Activated naive CD4-positive, alpha-beta T cell treated with anti-CD3 and anti-CD28 coated beads, Interleukin-2, amount 50 U/mL, for 24 hours (primary cell): Measurements from ENCODE around the gene VPS54.
"Not testable (repeated sequence)": the region's sequence is repeated elsewhere in the genome, so short reads cannot be mapped to it uniquely, and the experiment has no call there.

ENCODE experiments used
- H3K27ac Mint-ChIP-seq: one replicate; pipeline ENCODE4 v1.8.0; 2021; ENCODE audit warnings: mild to moderate bottlenecking, mixed read lengths
- H3K27me3 Mint-ChIP-seq: one replicate; pipeline ENCODE4 v1.8.0; 2021; ENCODE audit warnings: mixed read lengths
- H3K36me3 Mint-ChIP-seq: one replicate; pipeline ENCODE4 v1.8.0; 2021; ENCODE audit warnings: mixed read lengths
- H3K4me1 Mint-ChIP-seq: one replicate; pipeline ENCODE4 v1.8.0; 2021; ENCODE audit warnings: mixed read lengths
- H3K4me3 Mint-ChIP-seq: one replicate; pipeline ENCODE4 v1.8.0; 2021; ENCODE audit warnings: mild to moderate bottlenecking, mixed read lengths
- H3K9me3 Mint-ChIP-seq: one replicate; pipeline ENCODE4 v1.8.0; 2021; ENCODE audit warnings: mixed read lengths

The VPS54 gene

DNA sequence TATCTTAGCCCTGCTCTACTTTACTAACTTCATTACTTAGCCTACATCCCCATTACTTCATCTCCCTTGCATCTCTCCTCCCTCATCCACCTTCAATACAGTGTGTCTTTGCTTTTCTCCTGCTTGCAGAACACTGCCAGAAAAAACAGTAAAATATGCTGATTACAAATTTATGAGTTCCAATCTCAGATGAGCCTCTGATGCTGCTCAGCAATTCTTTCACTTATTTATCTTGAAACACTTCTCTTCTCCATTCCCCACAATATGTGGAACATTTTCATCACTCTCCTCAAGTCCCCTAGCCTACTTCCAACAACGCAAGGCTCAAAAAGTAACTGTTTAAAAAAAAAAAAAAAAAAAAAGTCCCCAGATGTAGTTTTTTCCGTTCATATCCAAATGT, 7.1 kb downstream of the VPS54 start:
- peaks cover 21% of the 10 kb centered on the region for H3K36me3 Mint-ChIP-seq
- H3K4me1 Mint-ChIP-seq, result peaks cover 70% of the 10 kb centered on the region
- peak overlapping the region; percentile 1 for H3K4me3 Mint-ChIP-seq
- no peaks in the 10 kb centered on the region for H3K27me3 Mint-ChIP-seq
- H3K27ac Mint-ChIP-seq, result peak overlapping the region; percentile 48
- H3K9me3 Mint-ChIP-seq, result no peaks in the 10 kb centered on the region

- Mint-ChIP-seq H3K4me1 (peaks cover 52% of the 10 kb centered on the region), H3K27ac (no peak overlapping the region), H3K27me3 (no peaks in the 10 kb centered on the region), H3K4me3 (no peak overlapping the region), H3K36me3 (peaks cover 26% of the 10 kb centered on the region), H3K9me3 (no peaks in the 10 kb centered on the region)
Observed at GRCh38 chr2:64008434-64009009, 10.7 kb downstream of the VPS54 start.

GRCh38 chr2:64007924-64008323, 11.3 kb downstream of the VPS54 start:
- Mint-ChIP-seq H3K36me3 (peaks cover 26% of the 10 kb centered on the region), H3K4me3 (no peak overlapping the region), H3K4me1 (peaks cover 54% of the 10 kb centered on the region), H3K9me3 (no peaks in the 10 kb centered on the region), H3K27ac (no peak overlapping the region), H3K27me3 (no peaks in the 10 kb centered on the region)

DNA sequence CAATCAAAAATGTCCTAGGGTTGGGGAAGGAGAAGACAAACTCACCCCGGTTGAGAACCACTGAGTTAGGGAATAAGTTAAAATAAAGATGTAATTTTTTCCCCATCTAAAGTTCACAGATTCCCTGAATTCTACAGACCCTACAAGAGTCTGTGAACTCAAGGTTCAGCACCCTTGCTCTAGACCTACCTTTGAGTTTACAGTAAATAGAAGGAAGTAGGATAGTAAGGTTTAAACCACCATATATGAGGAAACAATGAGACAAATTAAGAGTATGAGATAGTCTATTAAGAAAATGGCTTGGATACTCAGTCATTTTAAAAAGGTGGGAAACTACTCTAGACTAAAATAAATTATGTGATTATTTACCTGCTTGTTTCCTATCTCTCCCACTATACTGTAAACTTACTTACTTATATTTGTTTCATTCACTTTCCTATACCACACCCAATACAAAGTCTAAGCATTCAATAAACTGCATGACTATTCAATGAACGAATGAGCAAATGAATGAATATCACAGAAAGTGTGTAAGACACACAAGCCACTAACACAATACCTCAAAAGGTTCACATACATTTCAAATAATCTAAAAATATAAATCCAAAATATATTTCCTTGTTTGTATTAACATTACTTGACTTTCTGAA, 13.4 kb downstream of the VPS54 start:
- H3K4me3 Mint-ChIP-seq, result no peak overlapping the region
- peaks cover 25% of the 10 kb centered on the region for H3K36me3 Mint-ChIP-seq
- H3K4me1 Mint-ChIP-seq, result peaks cover 42% of the 10 kb centered on the region
- H3K27ac Mint-ChIP-seq, result no peak overlapping the region
- no peaks in the 10 kb centered on the region for H3K9me3 Mint-ChIP-seq
- H3K27me3 Mint-ChIP-seq, result no peaks in the 10 kb centered on the region

DNA sequence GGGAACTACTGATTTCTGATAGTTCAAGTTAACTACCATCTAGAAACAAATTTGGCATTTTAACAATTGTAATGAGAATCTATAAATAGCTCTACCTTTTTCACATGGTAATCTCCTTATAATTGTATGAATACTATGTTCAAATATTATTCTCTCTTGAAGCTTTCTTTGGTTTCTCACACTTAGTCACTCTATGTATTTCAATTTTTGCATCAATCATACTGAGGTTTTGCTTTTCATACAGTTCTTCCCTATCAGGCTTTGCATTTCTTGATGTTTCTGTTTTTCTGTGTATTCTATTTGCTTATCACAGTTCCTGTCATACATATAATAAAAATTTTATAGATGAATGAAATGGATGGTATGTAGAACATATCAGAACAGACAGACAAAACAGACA, 16.0 kb downstream of the VPS54 start:
- Mint-ChIP-seq H3K9me3 (peaks cover 4% of the 10 kb centered on the region), H3K4me1 (peaks cover 29% of the 10 kb centered on the region), H3K27ac (no peak overlapping the region), H3K36me3 (peaks cover 28% of the 10 kb centered on the region), H3K4me3 (no peak overlapping the region), H3K27me3 (no peaks in the 10 kb centered on the region)

DNA sequence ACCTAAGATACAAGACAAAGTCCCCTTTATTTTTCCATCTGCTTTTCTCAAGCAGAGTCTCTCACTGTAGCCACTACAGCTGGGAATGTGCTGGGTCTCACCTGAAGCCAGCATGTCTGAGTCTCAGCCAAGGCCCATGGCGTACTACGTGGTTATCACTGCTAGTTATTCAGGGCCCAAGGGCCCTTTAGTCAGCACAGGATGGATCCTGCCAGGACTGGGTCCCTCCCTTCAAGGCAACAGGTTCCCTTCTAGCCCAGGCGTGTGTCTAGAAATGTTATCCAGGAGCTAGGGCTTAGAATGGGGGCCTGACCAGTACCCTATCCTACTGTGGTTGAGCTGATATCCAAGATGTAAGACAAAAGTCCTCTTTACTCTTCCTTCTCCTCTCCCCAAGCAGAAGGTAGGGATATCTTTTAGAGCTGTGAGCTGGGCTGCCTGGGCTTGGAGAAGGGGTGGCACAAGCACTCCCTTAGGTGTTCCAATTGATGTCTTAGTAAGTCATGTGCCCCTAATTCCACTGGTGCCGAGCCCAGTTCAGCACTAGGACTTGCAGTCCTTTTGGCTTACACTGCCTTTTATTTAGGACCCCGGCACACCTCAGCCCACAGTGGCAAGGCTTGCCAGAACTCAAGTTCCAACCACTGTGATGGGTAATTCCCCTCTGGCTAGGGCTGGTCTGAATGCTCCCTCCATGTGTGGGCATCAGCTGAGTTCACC, 17.7 kb downstream of the VPS54 start:
- no peaks in the 10 kb centered on the region for H3K27me3 Mint-ChIP-seq
- peaks cover 14% of the 10 kb centered on the region for H3K9me3 Mint-ChIP-seq
- H3K27ac Mint-ChIP-seq, result no peak overlapping the region
- peaks cover 26% of the 10 kb centered on the region for H3K36me3 Mint-ChIP-seq
- peaks cover 14% of the 10 kb centered on the region for H3K4me1 Mint-ChIP-seq
- H3K4me3 Mint-ChIP-seq, result no peak overlapping the region

DNA sequence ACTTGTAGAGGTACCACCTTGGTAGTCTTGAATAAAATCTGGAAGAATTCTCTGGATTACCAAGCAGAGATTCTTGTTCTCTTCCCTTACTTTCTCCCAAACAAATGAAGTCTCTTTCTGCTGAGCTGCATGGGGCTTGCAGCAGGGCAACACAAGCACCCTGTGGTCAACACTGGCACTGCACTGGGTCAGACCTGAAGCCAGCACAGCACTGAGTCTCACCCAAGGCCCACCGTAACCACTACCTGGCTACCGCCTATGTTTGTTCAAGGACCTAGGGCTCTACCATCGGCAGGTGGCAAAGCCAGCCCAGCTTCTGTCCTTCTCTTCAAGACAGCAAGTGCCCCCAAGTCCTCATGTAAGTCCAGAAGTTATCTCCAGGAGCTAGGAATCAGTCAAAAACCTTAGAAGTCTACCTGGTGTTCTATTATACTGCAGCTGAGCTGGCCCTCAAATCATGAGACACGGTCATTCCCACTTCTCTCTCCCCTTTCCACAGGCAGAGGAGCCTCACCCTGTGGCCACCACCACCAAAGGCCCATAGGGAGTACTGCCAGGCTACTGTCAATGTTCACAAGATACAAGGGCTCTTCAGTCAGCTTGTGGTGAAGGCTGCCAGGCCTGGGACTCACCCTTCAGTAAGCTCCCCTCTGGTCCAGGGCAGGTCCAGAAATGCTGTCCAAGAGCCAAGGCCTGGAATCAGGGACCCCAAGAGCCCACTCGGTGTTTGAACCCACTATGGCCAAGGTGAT, 18.4 kb downstream of the VPS54 start:
- Mint-ChIP-seq H3K4me1 (peaks cover 15% of the 10 kb centered on the region), H3K27ac (no peak overlapping the region), H3K36me3 (peaks cover 22% of the 10 kb centered on the region), H3K27me3 (no peaks in the 10 kb centered on the region), H3K4me3 (no peak overlapping the region), H3K9me3 (peaks cover 14% of the 10 kb centered on the region)

GRCh38 chr2:63999049-63999448, 20.2 kb downstream of the VPS54 start:
- peaks cover 14% of the 10 kb centered on the region for H3K9me3 Mint-ChIP-seq
- H3K27ac Mint-ChIP-seq, result no peak overlapping the region
- H3K4me3 Mint-ChIP-seq, result no peak overlapping the region
- H3K27me3 Mint-ChIP-seq, result no peaks in the 10 kb centered on the region
- H3K4me1 Mint-ChIP-seq, result peaks cover 33% of the 10 kb centered on the region
- H3K36me3 Mint-ChIP-seq, result peaks cover 27% of the 10 kb centered on the region

DNA sequence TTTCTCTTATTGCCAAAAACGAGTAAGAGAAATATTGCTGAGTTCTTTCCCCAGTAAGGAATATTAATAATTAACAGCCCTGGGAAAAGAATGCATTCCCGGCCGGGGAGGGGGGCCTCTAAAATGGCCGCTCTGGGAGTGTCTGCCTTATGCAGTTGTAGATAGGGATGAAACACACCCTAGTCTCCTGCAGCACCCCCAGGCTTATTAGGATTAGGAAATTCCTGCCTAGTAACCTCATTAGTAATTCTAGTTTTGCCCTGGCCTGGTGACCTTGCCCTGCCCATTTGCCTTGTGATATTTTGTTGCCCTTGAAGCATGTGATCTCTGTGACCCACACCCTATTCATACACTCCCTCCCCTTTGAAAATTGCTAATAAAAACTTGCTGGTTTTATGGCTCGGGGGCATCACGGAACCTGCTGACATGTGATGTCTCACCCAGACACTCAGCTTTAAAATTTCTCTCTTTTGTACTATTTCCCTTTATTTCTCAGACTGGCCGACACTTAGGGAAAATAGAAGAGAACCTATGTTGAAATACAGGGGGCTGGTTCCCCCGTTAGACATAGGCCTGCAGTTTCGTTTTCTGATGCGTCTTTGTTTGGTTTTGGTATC, 22.5 kb downstream of the VPS54 start:
- H3K4me1 Mint-ChIP-seq, result peaks cover 29% of the 10 kb centered on the region
- H3K4me3 Mint-ChIP-seq, H3K27ac Mint-ChIP-seq, H3K27me3 Mint-ChIP-seq: not testable (repeated sequence)
- H3K36me3 Mint-ChIP-seq, result peaks cover 24% of the 10 kb centered on the region
- peaks cover 14% of the 10 kb centered on the region for H3K9me3 Mint-ChIP-seq

- H3K4me3 Mint-ChIP-seq, result peak overlapping the region; percentile 15
- peak overlapping the region; percentile 73 for H3K27ac Mint-ChIP-seq
- H3K9me3 Mint-ChIP-seq, result peaks cover 14% of the 10 kb centered on the region
- peaks cover 29% of the 10 kb centered on the region for H3K4me1 Mint-ChIP-seq
- H3K27me3 Mint-ChIP-seq, result not testable (repeated sequence)
- peaks cover 24% of the 10 kb centered on the region for H3K36me3 Mint-ChIP-seq
Observed at GRCh38 chr2:63994329-63995070, 24.7 kb downstream of the VPS54 start.

- Mint-ChIP-seq H3K4me3 (peak overlapping the region; percentile 15), H3K27me3 (no peaks in the 10 kb centered on the region), H3K9me3 (peaks cover 14% of the 10 kb centered on the region), H3K4me1 (peaks cover 34% of the 10 kb centered on the region), H3K36me3 (peaks cover 28% of the 10 kb centered on the region), H3K27ac (peak overlapping the region; percentile 73)
Observed at GRCh38 chr2:63993871-63994270, 25.4 kb downstream of the VPS54 start.

DNA sequence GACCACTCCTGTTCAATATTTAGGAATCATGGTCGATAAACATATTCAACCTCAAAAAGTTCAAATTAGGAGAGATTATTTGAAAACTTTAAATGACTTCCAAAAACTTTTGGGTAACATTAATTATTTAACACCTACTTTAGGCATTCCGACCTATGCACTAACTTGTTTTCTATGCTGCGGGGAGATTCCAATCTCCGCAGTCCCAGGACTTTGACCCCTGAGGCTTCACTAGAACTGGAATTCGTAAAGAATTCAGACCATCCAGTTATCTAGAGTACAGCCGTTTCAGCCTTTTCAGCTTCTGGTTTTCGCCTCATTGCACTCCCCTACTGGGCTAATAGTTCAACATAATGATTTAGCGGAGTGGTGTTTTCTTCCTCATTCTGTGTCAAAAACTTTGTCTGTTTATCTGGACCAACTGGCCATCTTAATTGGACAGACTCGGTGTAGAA, 26.1 kb downstream of the VPS54 start:
- H3K4me1 Mint-ChIP-seq, result peaks cover 39% of the 10 kb centered on the region
- H3K9me3 Mint-ChIP-seq, H3K27ac Mint-ChIP-seq, H3K27me3 Mint-ChIP-seq, H3K4me3 Mint-ChIP-seq: not testable (repeated sequence)
- peaks cover 25% of the 10 kb centered on the region for H3K36me3 Mint-ChIP-seq

GRCh38 chr2:63992061-63992685, 27.1 kb downstream of the VPS54 start:
- H3K4me1 Mint-ChIP-seq, result peaks cover 48% of the 10 kb centered on the region
- H3K4me3 Mint-ChIP-seq, result no peak overlapping the region
- H3K27ac Mint-ChIP-seq, result no peak overlapping the region
- H3K36me3 Mint-ChIP-seq, result peaks cover 21% of the 10 kb centered on the region
- no peaks in the 10 kb centered on the region for H3K9me3 Mint-ChIP-seq
- H3K27me3 Mint-ChIP-seq, result no peaks in the 10 kb centered on the region

DNA sequence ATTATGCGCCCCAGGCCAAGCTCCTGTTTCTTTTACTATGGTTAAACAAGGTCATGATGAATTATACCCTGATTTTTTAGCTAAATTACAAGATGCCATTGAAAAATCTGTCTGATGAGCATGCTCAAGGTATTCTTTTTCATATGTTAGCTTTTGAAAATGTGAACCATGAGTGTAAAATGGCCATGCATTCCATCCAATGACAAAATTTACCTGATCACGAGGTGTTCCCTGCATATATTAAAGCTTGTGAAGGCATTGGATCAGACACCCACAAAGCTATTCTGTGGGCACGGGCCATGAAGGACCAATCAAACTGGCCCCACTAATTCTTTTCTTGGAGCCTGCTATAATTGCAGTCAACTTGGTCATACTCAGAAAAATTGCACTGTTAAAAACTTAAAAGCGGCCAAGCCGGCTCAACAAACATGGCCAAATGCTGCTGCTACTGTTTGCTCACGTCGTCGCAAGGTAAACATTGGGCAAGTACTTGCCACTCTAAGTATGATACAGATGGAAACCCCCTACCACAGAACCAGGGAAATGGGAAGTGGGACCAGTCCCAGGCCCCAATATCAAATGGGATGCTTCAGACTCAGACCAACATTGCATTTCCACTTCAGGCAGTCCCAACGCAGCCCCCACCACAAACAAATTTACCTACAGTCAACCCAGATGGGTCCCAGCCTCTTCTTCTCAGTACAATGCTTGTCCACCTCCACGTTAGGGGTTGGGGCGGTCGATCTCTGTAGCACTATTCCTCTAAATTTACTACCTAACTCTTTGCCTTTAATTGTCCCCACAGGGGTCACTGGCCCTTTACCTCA, 27.8 kb downstream of the VPS54 start:
- H3K4me3 Mint-ChIP-seq, H3K9me3 Mint-ChIP-seq, H3K27me3 Mint-ChIP-seq: not testable (repeated sequence)

More for the DNA sequence above, 27.8 kb downstream of the VPS54 start:
- H3K27ac Mint-ChIP-seq, result not testable (repeated sequence)
- Mint-ChIP-seq H3K36me3 (peaks cover 19% of the 10 kb centered on the region), H3K4me1 (peaks cover 55% of the 10 kb centered on the region)
